ENCODE data around the gene COTL1. TPM values are rescaled to one million over a fixed set of nuclear protein-coding genes. Genes with fewer than 3 reads are reported as not detected.

COTL1 gene
- total RNA-seq, 1 experiment from 2014 or later: 102 TPM

GRCh38 chr16:84665359-84665758 is 47.5 kb upstream of the COTL1 start (continued):
- TF ChIP-seq ZNF425 (CRISPR knock-in tag; conservative IDR thresholded peaks at IDR 0.05): no peak
- no peak for TF ChIP-seq ZNF317 (CRISPR knock-in tag; IDR thresholded peaks at IDR 0.05; ENCODE audit: borderline replicate concordance, low read depth)
- no peak for TF ChIP-seq CTCF (IDR thresholded peaks at IDR 0.05)
- TF ChIP-seq ZBTB21 (CRISPR knock-in tag; IDR thresholded peaks at IDR 0.05; ENCODE audit: borderline replicate concordance): no peak

GRCh38 chr16:84663433-84664101 is 45.7 kb upstream of the COTL1 start:
- Mint-ChIP-seq H3K36me3 (peaks cover 42% of the 10 kb centered on the region), H3K9me3 (no peaks in the 10 kb centered on the region), H3K4me1 (peaks cover 40% of the 10 kb centered on the region), H3K4me3 (no peak overlapping the region), H3K27me3 (ENCODE audit: low read depth) (no peaks in the 10 kb centered on the region), H3K27ac (peak overlapping the region; percentile 71)
- ChIA-PET CTCF (interaction anchor here (0.7 to 3.0 kb wide), 12 partner anchors 9 to 157 kb away, joined by 3 to 29 read pairs (median 4); no protein-coding TSS in a partner anchor), POLR2A (interaction anchor here (0.7 kb wide), 1 partner anchor 94 kb away, joined by 3 read pairs; no protein-coding TSS in a partner anchor)
- DNase-seq (ENCODE audit: low spot score): no peak
- peak; percentile 46; the same call in 1 of the 2 replicates for ATAC-seq
- TF ChIP-seq ATF2 (CRISPR knock-in tag; IDR thresholded peaks at IDR 0.05; ENCODE audit: borderline replicate concordance, low read depth): no peak
- no peak for TF ChIP-seq ZSCAN18 (CRISPR knock-in tag; IDR thresholded peaks at IDR 0.05)
- no peak for TF ChIP-seq FOXP1 (CRISPR knock-in tag; IDR thresholded peaks at IDR 0.05; ENCODE audit: borderline replicate concordance)
- TF ChIP-seq ZMAT4 (CRISPR knock-in tag; IDR thresholded peaks at IDR 0.05): no peak
- TF ChIP-seq ZNF281 (CRISPR knock-in tag; IDR thresholded peaks at IDR 0.05): no peak
- no peak for TF ChIP-seq JUN (CRISPR knock-in tag; IDR thresholded peaks at IDR 0.05)
- no peak for TF ChIP-seq NR2C2 (CRISPR knock-in tag; IDR thresholded peaks at IDR 0.05)
- TF ChIP-seq ZNF671 (CRISPR knock-in tag; IDR thresholded peaks at IDR 0.05): no peak
- TF ChIP-seq NFYB (CRISPR knock-in tag; conservative IDR thresholded peaks at IDR 0.05; ENCODE audit: low read depth): no peak
- TF ChIP-seq ARID4B (CRISPR knock-in tag; IDR thresholded peaks at IDR 0.05; ENCODE audit: borderline replicate concordance): no peak
- TF ChIP-seq EMX1 (CRISPR knock-in tag; IDR thresholded peaks at IDR 0.05): no peak
- TF ChIP-seq ETV6 (CRISPR knock-in tag; IDR thresholded peaks at IDR 0.05): no peak

Data from WTC11 (cell line).